Measurements from ENCODE around the gene COL8A2. TPM values are rescaled to one million over a fixed set of nuclear protein-coding genes. Genes with fewer than 3 reads are reported as not detected.

Gene COL8A2
- total RNA-seq, 1 experiment from 2014 or later: 2.2 TPM

GRCh38 chr1:36091698-36092097 lies 33.3 kb downstream of the COL8A2 start:
- no peak for DNase-seq (ENCODE audit: low read depth)

- no peak for DNase-seq (ENCODE audit: low read depth)
These were observed 33.9 kb downstream of the COL8A2 start for GRCh38 chr1:36091141-36091540.

DNA sequence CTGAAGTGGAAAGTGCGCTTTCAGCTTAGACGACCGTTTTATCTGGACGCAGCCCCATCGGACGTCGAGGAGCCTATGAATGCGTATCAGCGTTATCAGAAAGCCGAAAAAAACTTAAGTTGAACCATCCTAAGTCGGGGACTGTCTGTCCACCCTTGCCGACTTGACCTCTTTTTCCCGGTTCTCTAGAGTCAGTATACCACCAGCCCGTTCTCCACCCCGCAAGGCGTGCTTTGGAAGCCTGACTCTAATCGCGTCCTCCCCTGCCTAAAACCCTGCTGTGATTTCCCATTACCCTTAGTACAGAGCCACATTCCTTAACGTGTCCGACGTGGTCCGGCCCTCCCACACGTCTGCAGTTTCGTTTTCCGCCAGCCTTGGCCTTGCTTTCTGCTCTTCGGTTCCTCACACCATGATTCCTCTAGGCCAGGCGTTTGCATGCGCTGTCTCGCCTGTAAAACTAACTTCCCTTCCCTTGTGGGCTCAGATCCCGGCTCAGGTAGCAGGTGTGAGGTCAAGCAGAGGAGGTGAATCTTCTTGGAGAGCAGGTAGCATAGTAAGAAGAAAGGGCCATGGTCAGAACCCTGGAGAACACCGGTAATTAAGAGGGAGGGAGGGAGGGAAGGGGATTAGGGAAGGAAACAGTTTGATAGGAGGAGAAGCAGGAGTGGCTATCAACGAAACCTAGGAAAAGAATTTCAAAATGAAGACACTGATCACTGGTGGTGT lies 35.5 kb downstream of the COL8A2 start:
- peak; percentile 72 for DNase-seq (ENCODE audit: low read depth)

GRCh38 chr1:36088577-36089392 lies 36.2 kb downstream of the COL8A2 start, which contains the start of gene ADPRS:
TSS of gene ADPRS (plus strand) at chr1:36088892. CDS start at chr1:36088905, 13 bp downstream.
- DNase-seq (ENCODE audit: low read depth): peak; percentile 94

DNA sequence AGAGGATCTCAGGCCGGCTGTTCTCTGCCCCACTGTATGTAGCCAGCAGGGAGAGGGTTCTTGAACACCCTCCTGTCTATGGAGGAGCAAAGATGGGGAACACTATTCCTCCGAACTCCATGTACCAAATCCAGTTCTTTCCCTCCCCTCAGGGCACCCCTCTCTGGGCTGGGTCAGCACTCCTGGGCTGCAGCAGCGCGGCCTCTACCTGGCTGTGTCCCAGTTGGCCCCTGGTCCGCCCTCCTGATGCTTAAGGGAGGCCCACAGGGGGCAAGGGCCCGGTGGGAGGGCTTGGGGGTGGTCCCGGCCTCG lies 36.8 kb downstream of the COL8A2 start:
- DNase-seq (ENCODE audit: low read depth): no peak

GRCh38 chr1:36087233-36088123 lies 37.5 kb downstream of the COL8A2 start:
- DNase-seq (ENCODE audit: low read depth): no peak

- DNase-seq (ENCODE audit: low read depth): no peak
These were observed 38.3 kb downstream of the COL8A2 start for GRCh38 chr1:36086529-36087232.

DNA sequence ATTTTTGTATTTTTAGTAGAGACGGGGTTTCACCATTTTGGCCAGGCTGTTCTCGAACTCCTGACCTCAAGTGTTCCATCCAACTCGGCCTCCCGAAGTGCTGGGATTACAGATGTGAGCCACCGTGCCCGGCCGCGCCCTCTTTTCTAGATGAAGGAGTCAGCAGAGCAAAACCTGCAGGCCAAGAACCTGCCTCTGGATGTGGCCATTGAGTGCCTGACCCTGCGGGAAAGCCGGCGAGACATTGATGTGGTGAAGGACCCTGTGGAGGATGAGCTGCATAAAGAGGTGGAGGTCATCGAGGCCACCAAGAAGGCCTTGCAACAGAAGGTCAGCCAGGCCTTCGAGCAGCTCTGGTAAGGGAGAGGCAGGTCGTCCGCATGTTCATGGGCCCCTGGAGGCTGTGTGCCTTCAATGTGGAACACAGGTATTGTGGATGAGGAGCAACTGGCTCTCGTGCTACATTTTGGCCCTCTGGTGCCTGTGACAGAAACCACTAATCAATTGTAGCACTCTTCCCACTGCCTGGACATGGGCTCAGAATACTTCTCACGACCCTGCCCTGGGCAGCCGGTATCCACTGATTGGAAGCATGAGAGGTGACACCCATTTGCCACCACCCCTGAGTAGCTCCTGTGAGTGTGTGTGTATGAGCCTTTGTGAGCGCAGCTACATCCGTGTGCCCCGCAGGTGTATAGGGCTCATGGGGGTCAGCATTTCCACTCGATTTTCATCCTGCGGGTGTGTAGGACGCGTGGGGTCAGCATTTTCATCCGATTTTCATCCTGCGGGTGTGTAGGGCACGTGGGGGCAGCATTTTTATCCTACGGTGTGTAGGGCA lies 39.1 kb downstream of the COL8A2 start:
- DNase-seq (ENCODE audit: low read depth): no peak

DNA sequence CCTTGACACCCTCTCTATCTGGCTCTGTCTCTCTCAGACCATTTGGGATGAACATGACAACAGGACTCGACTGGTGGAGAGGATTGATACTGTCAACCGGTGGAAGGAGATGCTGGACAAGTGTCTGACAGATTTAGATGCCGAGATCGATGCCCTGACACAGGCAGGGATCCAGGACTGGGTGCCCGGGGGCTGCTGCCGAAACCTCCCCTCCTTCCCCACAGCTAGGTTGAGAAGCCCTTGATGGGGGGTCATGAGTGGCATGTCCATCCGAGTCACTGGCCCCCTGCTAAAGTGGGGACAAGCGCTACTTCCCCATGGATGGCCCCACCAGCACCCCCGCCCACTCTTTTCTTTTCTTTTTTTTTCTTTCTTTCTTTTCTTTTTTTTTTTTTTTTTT lies 39.9 kb downstream of the COL8A2 start:
- no peak for DNase-seq (ENCODE audit: low read depth)

- DNase-seq (ENCODE audit: low read depth): no peak
These were observed 40.4 kb downstream of the COL8A2 start for GRCh38 chr1:36084497-36085115.

DNA sequence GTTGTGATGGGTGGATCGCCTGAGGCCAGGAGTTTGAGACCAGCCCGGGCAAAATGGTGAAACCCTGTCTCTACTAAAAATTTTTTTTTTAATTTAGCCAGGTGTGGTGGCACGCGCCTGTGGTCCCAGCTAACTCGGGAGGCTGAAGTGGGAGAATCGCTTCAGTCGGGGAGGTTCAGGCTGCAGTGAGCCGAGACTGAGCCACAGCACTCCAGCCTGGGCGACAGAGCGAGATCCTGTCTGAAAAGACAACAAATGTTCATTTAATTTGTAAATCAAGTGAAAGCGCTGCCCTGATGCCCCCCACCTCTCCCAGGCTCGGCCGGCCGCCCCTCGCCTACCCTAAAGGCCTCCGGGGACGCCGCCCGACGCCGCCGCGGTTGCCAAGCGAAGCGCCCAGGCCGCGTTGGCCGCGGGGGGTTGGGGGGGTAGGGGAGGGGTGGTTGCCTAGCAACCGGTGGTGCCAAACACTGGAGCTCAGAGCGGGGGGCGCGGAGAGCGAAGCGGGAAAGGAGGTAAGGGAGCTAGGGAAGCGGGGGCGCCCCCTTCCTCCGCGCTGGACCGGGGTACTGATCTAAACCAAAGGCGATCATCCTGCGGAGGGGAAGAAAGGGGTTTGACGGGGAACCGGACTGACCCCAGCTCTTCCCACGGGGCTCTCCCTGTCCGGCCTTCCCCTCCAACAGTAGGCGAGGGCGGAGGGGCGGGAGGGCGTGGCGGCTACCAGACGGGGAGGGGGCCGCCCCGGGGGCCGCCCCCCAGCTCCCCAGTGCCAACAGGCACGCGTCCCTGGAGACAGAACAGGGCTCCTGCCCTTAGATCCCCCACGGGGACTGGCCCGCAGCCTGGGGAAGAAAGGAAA lies 41.2 kb downstream of the COL8A2 start, which contains the start of gene TEKT2:
Gene TEKT2, plus strand, starts transcription at position 460 of the 862 bp plus-strand sequence. CDS start 828 bp downstream, outside the sequence.
- DNase-seq (ENCODE audit: low read depth): peak; percentile 69

DNA sequence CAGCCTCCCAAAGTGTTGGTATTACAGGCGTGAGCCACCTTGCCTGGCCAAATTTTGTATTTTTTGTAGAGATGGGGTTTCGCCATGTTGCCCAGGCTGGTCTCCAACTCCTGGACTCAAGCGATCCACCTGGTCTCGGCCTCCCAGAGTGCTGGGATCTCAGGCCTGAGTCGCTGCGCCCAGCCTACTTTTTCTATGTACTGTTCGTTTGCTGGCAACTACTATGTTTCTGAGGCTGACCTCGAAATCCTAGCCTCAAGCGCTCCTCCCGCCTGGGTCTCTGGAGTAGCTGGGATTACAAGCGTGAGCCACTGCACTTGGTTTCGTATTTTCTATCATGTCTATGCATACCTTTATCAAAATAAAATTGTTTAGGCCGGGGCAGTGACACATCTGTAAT lies 41.8 kb downstream of the COL8A2 start:
- DNase-seq (ENCODE audit: low read depth): no peak

DNA sequence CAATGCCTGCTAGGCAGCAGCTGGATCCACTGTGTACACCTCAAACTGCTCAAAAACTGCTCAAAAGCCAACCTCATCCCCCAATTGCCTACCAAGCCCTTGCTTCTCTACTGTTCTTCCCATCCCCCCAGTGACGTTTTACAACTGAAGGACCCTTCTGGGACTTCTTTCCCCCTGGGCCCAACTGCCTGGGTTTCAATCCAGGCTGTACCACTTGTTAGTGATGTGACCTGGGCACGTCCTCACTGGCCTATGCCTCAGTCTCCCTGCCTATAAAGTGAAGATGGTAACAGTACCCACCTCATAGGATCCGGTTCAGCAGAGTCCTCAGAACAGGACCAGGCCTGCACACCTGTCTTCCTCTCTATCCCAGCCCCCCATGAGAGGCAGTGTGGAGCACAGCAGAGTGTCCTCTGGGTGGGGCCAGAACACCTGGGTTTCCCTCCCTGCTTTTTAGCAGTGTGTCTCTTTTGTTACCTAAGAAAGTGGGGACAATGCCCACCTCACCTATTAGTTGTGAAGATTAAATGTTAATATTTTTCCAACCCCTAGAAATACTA lies 43.0 kb downstream of the COL8A2 start:
- no peak for DNase-seq (ENCODE audit: low read depth)

GRCh38 chr1:36080801-36081200 lies 44.2 kb downstream of the COL8A2 start:
- DNase-seq (ENCODE audit: low read depth): no peak

GRCh38 chr1:36080236-36080635 lies 44.8 kb downstream of the COL8A2 start:
- no peak for DNase-seq (ENCODE audit: low read depth)

GRCh38 chr1:36076979-36077573 lies 47.9 kb downstream of the COL8A2 start:
- DNase-seq (ENCODE audit: low read depth): no peak

- DNase-seq (ENCODE audit: low read depth): no peak
These were observed 54.7 kb downstream of the COL8A2 start for GRCh38 chr1:36070349-36070748.

DNA sequence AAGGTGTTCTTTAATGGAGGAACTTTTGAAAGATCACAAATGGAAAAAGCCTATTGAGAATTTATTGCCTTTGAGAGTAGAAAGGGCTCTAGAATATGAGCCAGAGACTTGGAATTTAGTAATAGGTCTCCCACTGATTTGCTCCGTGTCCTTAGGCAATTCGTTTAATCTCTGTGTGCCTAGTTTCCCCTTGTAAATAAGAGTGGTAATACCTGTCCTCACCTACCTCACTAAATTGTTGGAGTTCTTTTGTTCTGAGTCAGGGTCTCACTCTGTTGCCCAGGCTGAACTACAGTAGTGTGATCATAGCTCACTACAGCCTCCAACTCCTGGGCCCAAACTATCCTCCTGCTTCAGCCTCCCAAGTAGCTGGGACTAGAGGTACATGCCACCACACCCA lies 56.2 kb downstream of the COL8A2 start:
- DNase-seq (ENCODE audit: low read depth): no peak
